GM18505 (cell line): Measurements from ENCODE around the gene CACNB1.
A peak's percentile ranks its signal among the peaks of the same experiment; 100 is the strongest.

ENCODE experiments used
- ATAC-seq: cut with Tn5 transposase; IDR thresholded peaks from one replicate; pipeline ENCODE4 v1.9.1; 2021; ENCODE audit not compliant: unreplicated experiment
- POLR2A ChIP-seq: IDR thresholded peaks from 4 replicates; pipeline ENCODE4 v1.6.1; 2011; ENCODE audit warnings: borderline replicate concordance; ENCODE audit not compliant: insufficient read depth, insufficient read length; ENCODE audit errors: extremely low read depth

Gene CACNB1

DNA sequence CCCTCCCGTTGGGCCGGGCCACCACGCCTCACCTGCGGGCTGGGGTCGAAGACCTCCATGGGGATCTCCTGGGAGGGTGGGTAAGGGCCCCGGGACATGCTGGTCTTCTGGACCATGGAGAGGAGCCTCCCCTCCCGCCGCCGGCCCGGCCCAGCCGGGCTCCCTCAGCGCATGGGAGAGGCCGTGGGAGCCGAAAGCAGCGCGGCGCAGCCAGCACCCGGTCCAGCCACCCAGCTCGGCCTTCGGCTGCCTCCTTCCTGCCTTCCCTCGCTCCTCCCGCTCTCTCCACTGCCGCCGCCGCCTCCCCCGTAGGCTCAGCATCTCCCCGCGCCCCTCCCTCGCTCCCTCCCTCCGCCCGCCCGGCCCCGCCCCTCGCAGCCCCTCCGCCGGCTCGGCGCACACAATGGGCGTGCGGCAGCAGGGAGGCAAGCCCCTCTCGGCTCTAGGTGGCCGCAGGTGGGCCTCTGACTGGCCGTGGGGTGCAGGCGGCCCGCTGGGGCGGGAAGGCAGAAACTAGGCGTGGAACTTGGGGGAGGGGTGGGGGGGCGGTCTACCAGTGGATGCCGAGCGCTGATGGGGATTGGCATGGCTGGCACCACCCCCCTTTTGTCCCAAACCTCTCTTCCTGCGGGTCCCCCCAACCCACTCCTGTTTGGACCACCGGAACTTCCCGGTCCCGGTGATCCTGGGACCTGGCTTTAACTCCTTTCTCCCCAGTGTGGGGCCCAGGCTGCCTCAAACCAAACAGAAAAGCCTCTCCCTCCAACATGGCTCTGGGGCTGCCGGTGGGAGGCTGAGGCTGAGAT is at the start of gene CACNB1:
TSS of gene CACNB1 (minus strand) at position 290 of the 806 bp plus-strand sequence. CDS start at position 116, 174 bp downstream.
- no peak for ATAC-seq
- TF ChIP-seq POLR2A = peak; percentile 73

DNA sequence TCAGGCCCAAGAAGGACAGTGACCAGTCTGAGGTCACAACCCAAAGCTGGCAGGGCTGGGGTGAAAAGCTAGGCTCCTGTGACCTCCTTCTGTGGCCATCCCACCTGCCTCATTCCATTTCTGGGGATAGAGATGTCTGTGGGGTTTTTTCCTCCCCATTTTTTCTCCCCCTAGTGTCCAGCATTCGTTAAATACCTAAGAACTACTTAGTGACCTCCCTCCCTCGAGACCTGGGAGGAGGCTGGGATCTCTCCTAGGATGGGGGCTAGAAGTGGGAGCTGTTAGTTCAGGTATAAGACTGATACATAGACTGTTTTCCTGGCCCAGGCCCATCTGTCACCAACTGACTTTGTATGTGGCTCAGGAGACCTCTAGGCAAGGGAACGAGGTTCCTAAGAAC is 48.8 kb upstream of the CACNB1 start:
- no peak for ATAC-seq
- TF ChIP-seq POLR2A = no peak

DNA sequence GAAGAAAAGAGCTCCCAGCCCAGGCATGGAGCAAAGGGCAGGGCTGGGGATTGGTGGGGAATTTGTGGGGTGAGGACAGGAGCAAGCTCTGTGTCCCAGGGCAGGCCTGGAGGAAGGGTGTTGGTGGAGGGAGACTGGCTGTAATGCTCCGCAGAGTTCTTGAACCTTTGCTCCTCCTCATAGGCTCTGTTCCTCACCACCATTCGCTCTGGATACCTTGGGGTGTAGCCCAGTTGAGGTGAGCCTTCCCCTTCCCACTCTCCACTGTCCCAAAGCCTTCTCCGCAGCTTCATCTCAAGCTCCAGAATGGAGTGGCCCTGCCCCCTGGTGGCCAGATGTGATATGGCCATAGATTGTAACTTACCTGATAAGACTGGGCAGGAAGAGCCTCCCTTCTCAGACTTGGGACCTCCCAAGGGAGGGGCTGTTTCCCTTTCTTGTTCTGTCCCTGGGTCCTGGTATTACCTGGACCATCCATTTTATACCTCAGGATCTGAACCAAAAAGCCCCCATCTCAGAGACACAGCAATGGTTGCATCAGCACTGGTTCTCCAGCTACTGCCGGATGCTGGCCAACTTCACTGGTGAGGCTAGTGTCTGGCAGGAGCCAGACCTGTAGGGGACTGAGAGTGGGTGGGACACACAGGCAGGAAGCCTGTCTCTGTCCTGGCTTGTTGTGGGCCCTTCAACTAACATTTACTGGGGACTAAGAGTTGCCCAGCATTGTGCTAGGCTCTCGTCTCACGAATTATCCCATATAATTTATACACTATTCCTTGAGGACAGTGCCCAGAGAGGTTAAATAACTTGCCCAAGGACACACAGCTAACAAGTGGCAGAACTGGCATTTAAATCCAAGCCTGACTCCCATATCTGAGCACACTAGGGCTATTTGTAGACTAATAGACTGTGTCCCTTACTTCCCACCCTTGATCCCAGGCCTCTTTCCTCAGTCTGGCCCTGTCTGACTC is 47.4 kb upstream of the CACNB1 start:
- ATAC-seq = no peak
- no peak for TF ChIP-seq POLR2A

DNA sequence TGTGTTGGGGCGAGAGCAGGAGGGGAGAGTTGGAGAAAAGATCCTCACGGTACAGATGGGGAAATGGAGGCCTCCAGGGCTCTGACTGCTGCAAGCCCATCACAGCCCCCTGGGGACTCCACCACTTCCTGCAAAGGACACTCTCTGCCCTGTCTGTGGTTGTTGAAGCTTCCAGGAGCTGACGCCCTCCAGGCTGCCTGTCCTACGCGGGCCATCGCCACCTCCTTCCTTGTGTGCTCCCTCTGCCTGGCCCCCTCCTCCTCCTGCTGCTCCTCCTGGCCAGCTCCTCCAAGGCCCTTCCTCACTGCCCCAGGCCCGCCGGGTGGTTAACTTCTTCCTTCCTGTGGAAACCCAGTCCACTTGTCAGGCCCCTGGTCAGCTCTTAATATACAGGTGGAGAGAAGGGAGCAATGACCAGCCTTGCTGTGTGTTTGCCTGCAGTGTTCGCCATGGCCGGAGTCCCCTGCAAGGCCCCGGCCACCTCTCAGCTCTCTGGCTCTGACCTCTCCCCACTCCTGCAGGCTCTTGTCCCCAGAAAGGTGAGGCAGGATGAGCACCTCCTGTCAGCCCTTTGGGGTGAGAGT is 46.6 kb upstream of the CACNB1 start:
- ATAC-seq = no peak
- no peak for TF ChIP-seq POLR2A

DNA sequence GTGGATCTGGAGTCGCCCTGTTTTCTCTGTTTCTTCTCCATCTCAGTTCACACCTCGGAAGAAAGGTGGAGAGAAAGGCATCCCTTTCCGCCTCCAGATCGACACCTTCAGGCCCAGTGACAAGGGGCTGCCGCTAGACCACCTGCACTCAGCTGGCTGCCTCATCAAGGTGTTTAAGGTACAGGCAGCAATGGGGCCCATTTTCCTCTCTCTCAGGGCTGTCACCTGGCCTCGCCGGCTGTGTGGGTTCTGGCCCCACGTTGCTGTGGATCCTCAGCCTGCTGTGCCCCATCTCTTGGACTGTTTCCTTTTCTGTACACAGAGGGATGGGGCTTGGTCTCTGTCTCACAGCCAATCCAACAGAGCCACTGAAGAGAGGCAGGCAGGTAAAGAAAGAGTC is 45.7 kb upstream of the CACNB1 start:
- no peak for ATAC-seq
- no peak for TF ChIP-seq POLR2A

DNA sequence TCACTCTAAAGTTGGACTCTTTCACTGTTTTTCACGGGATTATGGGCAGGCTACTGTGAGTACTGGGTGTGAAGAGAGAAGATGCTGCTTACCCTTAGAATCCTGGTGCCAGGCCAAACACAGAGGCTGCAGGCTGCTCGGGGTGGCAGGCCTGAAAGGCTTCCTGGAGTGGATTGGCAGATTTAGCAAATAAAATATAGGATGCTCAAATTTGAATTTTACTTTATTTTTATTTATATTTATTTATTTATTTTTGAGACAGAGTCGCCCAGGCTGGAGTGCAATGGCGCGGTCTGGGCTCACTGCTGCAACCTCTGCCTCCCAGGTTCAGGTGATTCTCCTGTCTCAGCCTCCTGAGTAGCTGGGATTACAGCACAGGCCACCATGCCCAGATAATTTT is 43.2 kb upstream of the CACNB1 start:
- no peak for ATAC-seq
- no peak for TF ChIP-seq POLR2A

DNA sequence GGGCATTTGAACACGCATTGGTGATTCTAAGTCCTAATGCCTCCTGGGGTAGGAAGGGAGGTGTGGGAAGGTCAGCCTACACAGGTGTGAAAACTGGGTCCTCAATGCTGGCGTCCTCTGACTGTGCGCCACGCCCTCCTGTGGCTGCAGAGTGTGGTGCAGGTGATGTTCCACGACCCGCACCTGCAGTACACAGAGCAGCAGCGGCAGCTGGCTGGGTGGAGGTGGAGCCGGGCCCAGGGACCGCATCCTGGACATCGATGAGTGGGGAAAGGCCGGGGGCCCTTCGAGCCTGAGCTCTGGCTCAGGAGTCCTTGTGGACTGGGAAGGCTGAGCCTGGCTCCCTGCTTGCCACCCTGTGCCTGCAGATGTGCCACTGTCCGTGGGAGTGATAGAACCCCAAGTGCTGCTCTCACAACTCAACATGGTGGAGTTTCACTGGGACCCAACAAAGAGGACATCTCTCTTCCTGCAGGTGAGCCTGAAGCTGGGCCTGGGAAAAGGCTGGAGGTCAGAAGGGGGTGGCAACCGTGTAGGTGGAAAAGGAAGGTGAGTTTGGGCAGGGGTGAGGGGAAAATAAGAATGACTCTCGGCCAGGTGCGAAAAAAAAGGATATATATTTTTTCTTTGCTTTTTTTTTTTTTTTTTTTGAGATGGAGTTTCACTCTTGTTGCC is 42.3 kb upstream of the CACNB1 start:
- ATAC-seq = no peak
- no peak for TF ChIP-seq POLR2A

DNA sequence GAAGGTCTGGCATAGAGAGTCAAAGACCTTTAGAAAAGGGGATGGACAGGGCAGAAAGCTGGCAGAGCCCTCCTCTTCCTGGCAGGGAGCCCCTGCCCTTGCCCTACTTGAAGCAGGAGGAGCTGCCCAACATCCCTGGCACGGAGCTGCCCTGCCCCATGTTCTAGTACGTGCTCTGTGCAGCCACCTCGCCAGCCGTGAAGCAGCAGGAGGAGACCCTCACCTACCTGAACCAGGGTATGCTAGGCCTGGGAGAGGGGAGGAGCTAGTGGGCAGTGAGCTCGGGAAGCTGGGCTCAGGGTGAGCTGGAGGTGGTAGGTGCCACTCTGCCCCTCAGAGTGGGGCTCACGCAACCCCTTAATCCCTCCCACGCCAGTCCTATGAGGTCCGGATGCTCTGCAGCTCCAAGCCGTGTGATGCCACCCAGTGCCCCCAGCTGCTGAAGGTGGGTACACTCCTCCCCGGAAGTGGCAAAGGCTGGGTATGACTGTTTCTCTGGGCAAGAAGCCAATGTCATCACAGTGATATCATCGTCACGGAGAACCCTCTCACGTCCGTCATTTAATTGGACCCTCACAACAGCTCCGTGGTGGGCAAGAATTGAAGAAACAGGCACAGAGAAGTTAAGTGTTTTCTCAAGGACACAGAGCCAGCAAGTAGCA is 41.0 kb upstream of the CACNB1 start:
- no peak for ATAC-seq
- TF ChIP-seq POLR2A = no peak

DNA sequence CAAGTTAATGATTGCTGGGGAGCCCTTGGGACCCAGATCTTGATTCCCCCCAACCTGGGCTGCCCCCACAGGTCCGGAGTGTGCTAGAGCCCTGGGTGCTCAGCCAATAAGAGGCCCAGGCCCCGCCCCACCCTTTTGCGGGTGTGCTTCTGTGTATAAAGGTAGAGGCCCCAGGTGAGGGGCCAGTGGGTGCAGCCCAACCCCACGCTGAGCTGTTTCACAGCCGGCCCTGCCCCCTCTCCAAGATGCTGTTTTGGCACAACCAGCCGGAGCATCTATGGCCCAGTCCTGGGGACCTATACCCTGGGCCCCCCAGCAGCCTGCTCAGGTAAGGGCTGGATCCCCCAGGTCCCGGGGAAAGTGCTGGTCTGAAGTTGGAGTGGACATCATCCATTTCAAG is 40.1 kb upstream of the CACNB1 start:
- no peak for ATAC-seq
- TF ChIP-seq POLR2A = no peak

DNA sequence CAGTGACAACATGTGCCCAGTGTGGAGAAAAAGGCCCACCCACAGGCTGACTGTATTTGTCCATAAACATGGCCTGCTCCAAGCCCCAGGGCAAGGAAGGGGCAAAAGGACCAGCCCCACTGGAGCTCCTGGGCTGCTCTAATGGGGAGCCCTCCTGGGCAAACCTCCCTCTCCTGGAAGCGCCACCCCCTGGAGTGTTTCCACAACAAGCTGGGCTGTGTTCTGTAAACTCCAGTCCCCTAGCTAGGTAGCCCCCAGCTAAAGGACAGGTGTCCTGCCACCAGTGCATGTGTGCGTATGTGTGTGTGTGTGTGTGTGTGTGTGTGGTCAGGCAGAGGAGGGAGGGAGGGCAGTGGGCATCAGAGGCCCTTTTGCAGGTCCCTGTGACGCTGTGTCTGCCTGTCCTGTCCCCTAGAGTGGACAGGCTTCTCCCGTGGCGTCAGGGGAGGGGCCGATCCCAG is 39.5 kb upstream of the CACNB1 start:
- ATAC-seq = no peak

DNA sequence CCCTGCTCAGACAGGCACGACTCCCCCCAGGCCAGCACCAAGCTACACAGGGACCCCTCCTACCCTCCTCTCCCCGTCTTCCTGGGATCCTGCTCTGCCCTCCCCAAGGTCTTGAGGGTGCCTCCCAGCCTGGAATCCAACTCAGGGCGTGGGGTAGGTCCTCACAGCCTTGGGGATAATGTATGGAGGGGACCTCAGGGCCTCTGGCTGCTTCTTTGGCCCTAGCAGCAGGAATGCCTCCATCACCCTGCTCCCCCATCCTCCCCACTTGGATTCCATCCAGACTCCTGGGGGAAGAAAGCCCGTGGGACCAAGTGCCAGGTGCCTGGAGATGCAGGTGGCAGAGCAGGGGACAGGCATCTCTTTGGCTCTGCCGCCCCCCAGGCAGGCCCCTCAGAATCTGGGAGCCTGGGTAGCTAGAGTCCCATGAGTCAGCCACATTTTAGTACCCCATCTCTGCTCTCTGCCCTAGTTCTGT is 39.0 kb upstream of the CACNB1 start:
- TF ChIP-seq POLR2A = no peak
- ATAC-seq = no peak

More for the DNA sequence above, 39.5 kb upstream of the CACNB1 start:
- no peak for TF ChIP-seq POLR2A
